ENCODE results near the gene IGSF5. TPM values are rescaled to one million over a fixed set of nuclear protein-coding genes. Genes with fewer than 3 reads are reported as not detected.

The IGSF5 gene
- polyA plus RNA-seq, 1 donor (not counting 4 experiments of a cell fraction or from before 2014, with no cell fraction given), result not detected

- Histone ChIP-seq H2AFZ (ENCODE audit: control insufficient read depth, low read length) (no peak overlapping the region), H3K27me3 (ENCODE audit: control insufficient read depth, extremely low read depth, insufficient read depth, low read length) (no peaks in the 10 kb centered on the region), H3K36me3 (ENCODE audit: control insufficient read depth in 2 of 2, extremely low read depth in 1 of 2, insufficient read depth in 2 of 2, low read length in 2 of 2) (no peaks in the 10 kb centered on the region), H3K4me2 (ENCODE audit: control insufficient read depth, extremely low read depth, insufficient read depth, low read depth, low read length) (no peak overlapping the region), H3K79me2 (ENCODE audit: control insufficient read depth, insufficient read depth, low read length) (no peaks in the 10 kb centered on the region), H3K27ac (ENCODE audit: control insufficient read depth, insufficient read depth, low read length) (no peak overlapping the region), H3K4me3 (ENCODE audit: control insufficient read depth in 2 of 3, extremely low read depth in 1 of 3, insufficient read depth in 2 of 3, low read depth in 1 of 3, low read length in 3 of 3) (no peak overlapping the region), H4K20me1 (ENCODE audit: control insufficient read depth, extremely low read depth, insufficient read depth, low read length) (no peaks in the 10 kb centered on the region), H3K9me3 (ENCODE audit: control insufficient read depth, low read depth, low read length) (peaks cover 3% of the 10 kb centered on the region), H3K4me1 (ENCODE audit: control insufficient read depth, extremely low read depth, insufficient read depth, low read length) (no peaks in the 10 kb centered on the region), H3K9me1 (ENCODE audit: control insufficient read depth, extremely low read depth, insufficient read depth, low read length) (no peaks in the 10 kb centered on the region), H3K9ac (ENCODE audit: control insufficient read depth, extremely low read depth, insufficient read depth, low read length) (no peak overlapping the region)
- DNase-seq (ENCODE audit: low read depth, low spot score) (no peak), FAIRE-seq (no peak)
- dilution Hi-C loops (cut with MboI; ENCODE audit: extremely low pct_ligation_motif_present, low sequenced_read_pairs), result no loop called here
- TF ChIP-seq, protein P1, sequence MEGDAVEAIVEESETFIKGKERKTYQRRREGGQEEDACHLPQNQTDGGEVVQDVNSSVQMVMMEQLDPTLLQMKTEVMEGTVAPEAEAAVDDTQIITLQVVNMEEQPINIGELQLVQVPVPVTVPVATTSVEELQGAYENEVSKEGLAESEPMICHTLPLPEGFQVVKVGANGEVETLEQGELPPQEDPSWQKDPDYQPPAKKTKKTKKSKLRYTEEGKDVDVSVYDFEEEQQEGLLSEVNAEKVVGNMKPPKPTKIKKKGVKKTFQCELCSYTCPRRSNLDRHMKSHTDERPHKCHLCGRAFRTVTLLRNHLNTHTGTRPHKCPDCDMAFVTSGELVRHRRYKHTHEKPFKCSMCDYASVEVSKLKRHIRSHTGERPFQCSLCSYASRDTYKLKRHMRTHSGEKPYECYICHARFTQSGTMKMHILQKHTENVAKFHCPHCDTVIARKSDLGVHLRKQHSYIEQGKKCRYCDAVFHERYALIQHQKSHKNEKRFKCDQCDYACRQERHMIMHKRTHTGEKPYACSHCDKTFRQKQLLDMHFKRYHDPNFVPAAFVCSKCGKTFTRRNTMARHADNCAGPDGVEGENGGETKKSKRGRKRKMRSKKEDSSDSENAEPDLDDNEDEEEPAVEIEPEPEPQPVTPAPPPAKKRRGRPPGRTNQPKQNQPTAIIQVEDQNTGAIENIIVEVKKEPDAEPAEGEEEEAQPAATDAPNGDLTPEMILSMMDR (optimal IDR thresholded peaks at IDR 0.05 in 1 of 3, IDR thresholded peaks at IDR 0.05 in 1 of 3, conservative IDR thresholded peaks at IDR 0.05 in 1 of 3; ENCODE audit: extremely low read depth in 1 of 3, insufficient read depth in 2 of 3, low read length in 3 of 3), result no peak
- no peak for TF ChIP-seq EZH2 (IDR thresholded peaks at IDR 0.05; ENCODE audit: low read length)
Observed at GRCh38 chr21:39736716-39737115, 8.3 kb upstream of the IGSF5 start.

- Histone ChIP-seq H3K27ac (ENCODE audit: control insufficient read depth, insufficient read depth, low read length) (no peak overlapping the region), H3K27me3 (ENCODE audit: control insufficient read depth, extremely low read depth, insufficient read depth, low read length) (no peaks in the 10 kb centered on the region), H3K9me1 (ENCODE audit: control insufficient read depth, extremely low read depth, insufficient read depth, low read length) (no peaks in the 10 kb centered on the region), H3K9ac (ENCODE audit: control insufficient read depth, extremely low read depth, insufficient read depth, low read length) (no peak overlapping the region), H3K4me1 (ENCODE audit: control insufficient read depth, extremely low read depth, insufficient read depth, low read length) (no peaks in the 10 kb centered on the region), H3K9me3 (ENCODE audit: control insufficient read depth, low read depth, low read length) (peaks cover 3% of the 10 kb centered on the region), H2AFZ (ENCODE audit: control insufficient read depth, low read length) (no peak overlapping the region), H3K4me2 (ENCODE audit: control insufficient read depth, extremely low read depth, insufficient read depth, low read depth, low read length) (no peak overlapping the region), H3K36me3 (ENCODE audit: control insufficient read depth in 2 of 2, extremely low read depth in 1 of 2, insufficient read depth in 2 of 2, low read length in 2 of 2) (no peaks in the 10 kb centered on the region), H3K4me3 (ENCODE audit: control insufficient read depth in 2 of 3, extremely low read depth in 1 of 3, insufficient read depth in 2 of 3, low read depth in 1 of 3, low read length in 3 of 3) (no peak overlapping the region), H4K20me1 (ENCODE audit: control insufficient read depth, extremely low read depth, insufficient read depth, low read length) (no peaks in the 10 kb centered on the region), H3K79me2 (ENCODE audit: control insufficient read depth, insufficient read depth, low read length) (no peaks in the 10 kb centered on the region)
- FAIRE-seq (no peak), DNase-seq (ENCODE audit: low read depth, low spot score) (no peak)
- dilution Hi-C loops (cut with MboI; ENCODE audit: extremely low pct_ligation_motif_present, low sequenced_read_pairs), result no loop called here
- TF ChIP-seq, protein P1 (optimal IDR thresholded peaks at IDR 0.05 in 1 of 3, IDR thresholded peaks at IDR 0.05 in 1 of 3, conservative IDR thresholded peaks at IDR 0.05 in 1 of 3; ENCODE audit: extremely low read depth in 1 of 3, insufficient read depth in 2 of 3, low read length in 3 of 3), result no peak
- TF ChIP-seq EZH2 (IDR thresholded peaks at IDR 0.05; ENCODE audit: low read length), result no peak
Observed at GRCh38 chr21:39737376-39738000, 7.5 kb upstream of the IGSF5 start.

Measured in keratinocyte (primary cell).